ENCODE results near the gene EFCAB6. TPM values are rescaled to one million over a fixed set of nuclear protein-coding genes. Genes with fewer than 3 reads are reported as not detected.

EFCAB6 gene
- total RNA-seq, 1 experiment from 2014 or later: 2.6 TPM

- DNase-seq (ENCODE audit: low spot score): no peak
These were observed 309.7 kb downstream of the EFCAB6 start for GRCh38 chr22:43502306-43502874.

GRCh38 chr22:43501878-43502277 is 310.2 kb downstream of the EFCAB6 start:
- no peak for DNase-seq (ENCODE audit: low spot score)

- DNase-seq (ENCODE audit: low spot score): no peak
These were observed 311.0 kb downstream of the EFCAB6 start for GRCh38 chr22:43500792-43501785.

DNA sequence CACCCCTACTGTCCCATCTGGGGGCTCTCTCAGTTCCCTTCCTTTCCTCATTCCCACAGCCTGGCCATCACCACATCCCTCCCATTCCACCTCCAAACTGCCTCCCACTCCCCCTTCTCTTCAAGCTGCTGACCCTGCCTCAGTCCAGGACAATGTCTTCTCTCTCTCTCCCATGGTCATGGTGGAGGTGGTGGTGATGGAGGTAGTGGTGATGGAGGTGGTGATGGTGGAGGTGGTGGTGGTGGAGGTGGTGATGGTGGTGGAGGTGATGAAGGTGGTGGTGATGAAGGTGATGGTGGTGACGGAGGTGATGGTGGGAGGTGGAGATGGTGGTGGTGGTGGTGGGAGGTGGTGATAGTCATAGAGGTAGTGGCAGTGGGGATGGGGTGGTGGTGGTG is 313.2 kb downstream of the EFCAB6 start:
- DNase-seq (ENCODE audit: low spot score): no peak

- no peak for DNase-seq (ENCODE audit: low spot score)
These were observed 313.9 kb downstream of the EFCAB6 start for GRCh38 chr22:43497956-43498855.

GRCh38 chr22:43493297-43493696 is 318.8 kb downstream of the EFCAB6 start:
- no peak for DNase-seq (ENCODE audit: low spot score)

DNA sequence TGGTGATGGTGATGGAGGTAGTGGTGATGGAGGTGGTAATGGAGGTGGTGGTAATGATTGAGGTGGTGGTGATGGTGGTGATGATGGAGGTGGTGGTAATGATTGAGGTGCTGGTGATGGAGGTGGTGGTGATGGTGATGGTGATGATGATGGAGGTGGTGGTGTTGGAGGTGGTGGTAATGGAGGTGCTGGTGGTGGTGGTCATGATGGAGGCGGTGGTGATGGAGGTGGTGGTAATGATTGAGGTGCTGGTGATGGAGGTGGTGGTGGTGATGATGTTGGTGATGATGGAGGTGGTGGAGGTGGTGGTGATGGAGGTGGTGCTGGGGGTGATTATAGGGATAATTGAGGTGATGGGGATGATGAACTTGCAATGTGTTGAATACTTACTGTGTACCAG is 320.4 kb downstream of the EFCAB6 start:
- DNase-seq (ENCODE audit: low spot score): no peak

- no peak for DNase-seq (ENCODE audit: low spot score)
These were observed 320.9 kb downstream of the EFCAB6 start for GRCh38 chr22:43491177-43491576.

- no peak for DNase-seq (ENCODE audit: low spot score)
These were observed 321.8 kb downstream of the EFCAB6 start for GRCh38 chr22:43490311-43490710.

DNA sequence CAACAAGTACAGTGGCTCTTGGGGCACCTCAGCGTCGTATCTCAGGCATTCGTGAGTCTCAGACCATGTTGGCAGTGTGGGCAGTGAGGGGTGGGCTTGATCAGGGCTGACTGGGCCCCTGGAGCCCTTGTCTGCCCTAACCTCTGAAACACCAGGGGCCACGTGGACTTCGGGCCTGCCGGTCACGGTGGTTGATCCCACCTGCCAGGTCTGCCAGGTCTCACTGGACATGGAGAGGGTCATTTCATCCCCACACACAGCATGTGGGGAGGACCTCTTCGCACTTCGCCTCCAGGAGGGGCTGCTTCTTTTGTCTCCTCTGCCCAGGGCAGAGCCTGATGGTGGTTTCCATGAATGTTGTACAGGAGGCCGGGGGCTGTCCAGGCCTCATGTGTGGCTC is 323.2 kb downstream of the EFCAB6 start:
- DNase-seq (ENCODE audit: low spot score): no peak

- no peak for DNase-seq (ENCODE audit: low spot score)
These were observed 323.9 kb downstream of the EFCAB6 start for GRCh38 chr22:43488031-43488866.

GRCh38 chr22:43487311-43488030 is 324.6 kb downstream of the EFCAB6 start:
- no peak for DNase-seq (ENCODE audit: low spot score)

- no peak for DNase-seq (ENCODE audit: low spot score)
These were observed 326.5 kb downstream of the EFCAB6 start for GRCh38 chr22:43485502-43486089.

- no peak for DNase-seq (ENCODE audit: low spot score)
These were observed 327.9 kb downstream of the EFCAB6 start for GRCh38 chr22:43484227-43484626.

DNA sequence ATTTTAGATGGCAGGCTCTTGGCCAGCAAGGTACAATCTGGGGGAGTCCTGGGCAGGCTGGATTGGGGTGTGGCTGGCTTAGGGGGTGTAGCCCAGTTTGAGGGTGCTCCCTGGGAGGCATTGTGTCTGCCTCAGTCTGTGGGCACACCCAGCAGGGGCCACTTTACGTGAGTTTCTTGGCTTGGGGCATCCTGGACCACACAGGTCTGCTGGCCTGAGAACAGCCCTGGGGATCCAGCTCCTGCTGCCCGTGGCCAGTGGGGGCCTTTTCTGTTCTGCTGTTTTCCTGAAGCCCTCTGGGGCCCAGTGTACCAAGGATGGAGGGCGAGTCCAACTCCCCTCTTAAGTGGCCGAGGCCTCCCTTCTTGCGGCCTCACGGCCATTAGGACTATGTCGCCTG is 328.4 kb downstream of the EFCAB6 start:
- no peak for DNase-seq (ENCODE audit: low spot score)

GRCh38 chr22:43483266-43483665 is 328.8 kb downstream of the EFCAB6 start:
- DNase-seq (ENCODE audit: low spot score): no peak

DNA sequence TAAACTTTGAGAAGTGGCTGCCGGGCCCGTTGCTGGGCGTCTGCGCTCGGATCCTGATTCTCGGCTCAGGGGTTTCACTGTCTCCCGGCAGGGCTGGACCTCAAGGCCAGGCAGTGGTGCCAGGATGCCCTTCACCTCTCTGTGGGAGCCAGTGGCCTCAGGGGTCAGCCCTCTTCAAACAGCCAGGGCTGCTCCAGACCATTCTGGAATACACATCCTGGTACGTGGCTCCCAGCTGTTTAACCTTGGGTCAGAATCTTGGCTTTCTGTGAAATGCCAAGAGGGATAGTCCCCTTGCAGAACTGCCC is 329.8 kb downstream of the EFCAB6 start:
- no peak for DNase-seq (ENCODE audit: low spot score)

- DNase-seq (ENCODE audit: low spot score): no peak
These were observed 330.4 kb downstream of the EFCAB6 start for GRCh38 chr22:43481568-43482317.

DNA sequence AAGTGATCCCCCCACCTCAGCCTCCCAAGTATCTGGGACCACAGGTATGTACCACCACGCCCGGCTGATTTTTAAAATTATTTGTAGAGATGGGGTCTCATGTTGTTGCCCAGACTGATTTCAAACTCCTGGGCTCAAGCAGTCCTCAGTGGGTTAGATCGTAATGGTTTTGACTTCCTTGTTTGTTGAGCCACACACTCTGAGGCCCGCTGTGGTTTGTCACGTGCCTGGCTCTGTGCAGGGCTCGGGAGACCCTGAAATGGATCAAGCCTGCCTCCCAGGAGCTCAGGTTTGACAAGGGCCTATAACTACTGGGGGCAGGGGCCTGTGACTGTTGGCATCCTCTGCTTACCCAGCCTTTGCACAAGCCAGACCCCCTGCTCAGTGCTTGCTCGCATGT is 332.1 kb downstream of the EFCAB6 start:
- no peak for DNase-seq (ENCODE audit: low spot score)
